HEK293 (cell line): Measurements from ENCODE around the gene HOXD3.
A peak's percentile ranks its signal among the peaks of the same experiment; 100 is the strongest.

Experiments
- CTCF ChIA-PET: fragments of 350-600 bp; formaldehyde crosslinking; extraction: SDS; loops from one replicate; lab custom pipeline; 2021; ENCODE audit warnings: antibody characterized with exemption; lab: Yijun Ruan, JAX
- POLR2A ChIA-PET: fragments of 300-600 bp; formaldehyde crosslinking; extraction: SDS; loops from one replicate; lab custom pipeline; 2020; ENCODE audit warnings: antibody characterized with exemption, inconsistent platforms; lab: Yijun Ruan, JAX
- H3K27ac ChIP-seq: fragments of 200-500 bp; sonication (Bioruptor generic); 2 replicates; pipeline ENCODE4 v1.5.1; 2014; ENCODE audit warnings: low read depth, low read length, control low read depth, inconsistent platforms; ENCODE audit errors: extremely low read depth
- H3K36me3 ChIP-seq, 2 experiments: fragments of 200-500 bp in 1 of 2; sonication (Bioruptor generic) in 1 of 2; 1 replicate in 1 of 2; 2 replicates in 1 of 2; pipeline ENCODE4 v1.5.1; 2014 to 2017; ENCODE audit warnings: inconsistent platforms in 2 of 2, low read length in 2 of 2; ENCODE audit not compliant: control insufficient read depth in 2 of 2, insufficient read depth in 1 of 2
- H3K4me1 ChIP-seq: fragments of 200-500 bp; sonication (Bioruptor generic); 2 replicates; pipeline ENCODE4 v1.5.1; 2014; ENCODE audit warnings: mild to moderate bottlenecking, low read length, inconsistent platforms; ENCODE audit not compliant: control insufficient read depth, insufficient read depth
- H3K4me3 ChIP-seq: 2 replicates; pipeline ENCODE4 v1.5.1; 2011; ENCODE audit warnings: low read depth, mild to moderate bottlenecking, control low read depth, low read length, moderate library complexity
- H3K9me3 ChIP-seq: fragments of 200-500 bp; sonication (Bioruptor generic); 2 replicates; pipeline ENCODE4 v1.5.1; 2014; ENCODE audit warnings: low read depth, low read length, inconsistent platforms; ENCODE audit not compliant: control insufficient read depth, insufficient read depth
- PRDM10 ChIP-seq: fragments of 450-650 bp; formaldehyde crosslinking; IDR thresholded peaks from 2 replicates; pipeline ENCODE4 v1.5.1; 2016; ENCODE audit warnings: missing biosample characterization, missing genetic modification characterization
- TSHZ1 ChIP-seq: fragments of 450-650 bp; formaldehyde crosslinking; IDR thresholded peaks from 2 replicates; pipeline ENCODE4 v1.5.1; 2016; ENCODE audit warnings: missing biosample characterization, missing genetic modification characterization, borderline replicate concordance
- WT1 ChIP-seq: fragments of 450-650 bp; formaldehyde crosslinking; IDR thresholded peaks from 2 replicates; pipeline ENCODE4 v1.5.1; 2016; ENCODE audit warnings: missing biosample characterization, missing genetic modification characterization
- ZBTB17 ChIP-seq: fragments of 450-650 bp; formaldehyde crosslinking; IDR thresholded peaks from 2 replicates; pipeline ENCODE4 v1.5.1; 2016; ENCODE audit warnings: missing biosample characterization, missing genetic modification characterization
- ZNF26 ChIP-seq: fragments of 450-650 bp; formaldehyde crosslinking; IDR thresholded peaks from 2 replicates; pipeline ENCODE4 v1.5.1; 2016; ENCODE audit warnings: missing biosample characterization, missing genetic modification characterization
- ZNF354C ChIP-seq: fragments of 450-650 bp; formaldehyde crosslinking; IDR thresholded peaks from 2 replicates; pipeline ENCODE4 v1.5.1; 2016; ENCODE audit warnings: missing biosample characterization, missing genetic modification characterization, low read depth, borderline replicate concordance
- ZNF362 ChIP-seq: fragments of 450-650 bp; formaldehyde crosslinking; IDR thresholded peaks from 2 replicates; pipeline ENCODE4 v1.5.1; 2016; ENCODE audit warnings: missing biosample characterization, missing genetic modification characterization
- ZNF449 ChIP-seq: fragments of 450-650 bp; formaldehyde crosslinking; IDR thresholded peaks from 2 replicates; pipeline ENCODE4 v1.5.1; 2017; ENCODE audit warnings: missing biosample characterization, mild to moderate bottlenecking, missing genetic modification characterization, moderate library complexity
- ZNF473 ChIP-seq: fragments of 450-650 bp; formaldehyde crosslinking; IDR thresholded peaks from 2 replicates; pipeline ENCODE4 v1.5.1; 2017; ENCODE audit warnings: missing biosample characterization, missing genetic modification characterization
- ZNF501 ChIP-seq: fragments of 450-650 bp; formaldehyde crosslinking; IDR thresholded peaks from 2 replicates; pipeline ENCODE4 v1.5.1; 2016; ENCODE audit warnings: missing biosample characterization, missing genetic modification characterization
- ZNF639 ChIP-seq: fragments of 450-650 bp; formaldehyde crosslinking; IDR thresholded peaks from 2 replicates; pipeline ENCODE4 v1.5.1; 2016; ENCODE audit warnings: missing biosample characterization, missing genetic modification characterization
- ZNF692 ChIP-seq: fragments of 450-650 bp; formaldehyde crosslinking; IDR thresholded peaks from 2 replicates; pipeline ENCODE4 v1.5.1; 2016; ENCODE audit warnings: missing biosample characterization, missing genetic modification characterization
- ZNF785 ChIP-seq: fragments of 450-650 bp; formaldehyde crosslinking; IDR thresholded peaks from 2 replicates; pipeline ENCODE4 v1.5.1; 2016; ENCODE audit warnings: missing biosample characterization, missing genetic modification characterization

Gene HOXD3

GRCh38 chr2:176169711-176170110, 12.6 kb downstream of the HOXD3 start (continued):
- TF ChIP-seq TSHZ1 (tag by site-specific recombination) = no peak

GRCh38 chr2:176170602-176171305, 13.6 kb downstream of the HOXD3 start:
- no peak overlapping the region for H3K4me3 ChIP-seq
- peaks cover 0 to 12% of the 10 kb centered on the region in 2 experiments; a peak in 2 of 3 replicates for H3K36me3 ChIP-seq
- no peak for TF ChIP-seq ZNF362
- peak; percentile 84 for TF ChIP-seq PRDM10 (tag by site-specific recombination)
- TF ChIP-seq ZNF785 (tag by site-specific recombination) = no peak
- TF ChIP-seq ZNF501 = no peak
- no peak for TF ChIP-seq ZNF639 (tag by site-specific recombination)
- no peak for TF ChIP-seq ZNF449 (tag by site-specific recombination)
- peak; percentile 70 for TF ChIP-seq ZBTB17 (tag by site-specific recombination)
- TF ChIP-seq ZNF473 (tag by site-specific recombination) = no peak
- TF ChIP-seq ZNF354C (tag by site-specific recombination) = no peak
- TF ChIP-seq ZNF26 (tag by site-specific recombination) = no peak
- TF ChIP-seq WT1 = peak; percentile 28; the same call in 1 of the 2 replicates
- no peak for TF ChIP-seq ZNF692 (tag by site-specific recombination)
- H3K9me3 ChIP-seq = no peaks in the 10 kb centered on the region
- H3K4me1 ChIP-seq = no peaks in the 10 kb centered on the region
- POLR2A ChIA-PET = interaction anchor here (0.7 to 0.9 kb wide), 2 partner anchors 35 to 63 kb away, joined by 3 read pairs; no protein-coding TSS in a partner anchor
- CTCF ChIA-PET = interaction anchor here (0.7 kb wide), 1 partner anchor 259 kb away, joined by 5 read pairs; no protein-coding TSS in a partner anchor
- H3K27ac ChIP-seq = no peak overlapping the region
